Prostate gland (tissue), 2 donors: ENCODE data around the gene SNX1.

Experiments
- POLR2A ChIP-seq: fragments of 450-650 bp; IDR thresholded peaks from one replicate; pipeline ENCODE4 v1.6.1; 2016; ENCODE audit warnings: antibody characterized with exemption, mild to moderate bottlenecking
- POLR2AphosphoS5 ChIP-seq: sonication (generic); formaldehyde crosslinking; IDR thresholded peaks from one replicate; pipeline ENCODE4 v1.6.1; 2017; ENCODE audit warnings: antibody characterized with exemption
- TF ChIP-seq, protein P1 (sequence below), 4 experiments: fragments of 200-600 bp in 2 of 4; fragments of 450-650 bp in 2 of 4; sonication (generic) in 2 of 4; IDR thresholded peaks; 1 replicate in 3 of 4; 2 replicates in 1 of 4; pipeline ENCODE4 v1.5.1; 2016 to 2019; ENCODE audit warnings: antibody characterized with exemption in 4 of 4, mild to moderate bottlenecking in 2 of 4, moderate library complexity in 2 of 4

DNA sequence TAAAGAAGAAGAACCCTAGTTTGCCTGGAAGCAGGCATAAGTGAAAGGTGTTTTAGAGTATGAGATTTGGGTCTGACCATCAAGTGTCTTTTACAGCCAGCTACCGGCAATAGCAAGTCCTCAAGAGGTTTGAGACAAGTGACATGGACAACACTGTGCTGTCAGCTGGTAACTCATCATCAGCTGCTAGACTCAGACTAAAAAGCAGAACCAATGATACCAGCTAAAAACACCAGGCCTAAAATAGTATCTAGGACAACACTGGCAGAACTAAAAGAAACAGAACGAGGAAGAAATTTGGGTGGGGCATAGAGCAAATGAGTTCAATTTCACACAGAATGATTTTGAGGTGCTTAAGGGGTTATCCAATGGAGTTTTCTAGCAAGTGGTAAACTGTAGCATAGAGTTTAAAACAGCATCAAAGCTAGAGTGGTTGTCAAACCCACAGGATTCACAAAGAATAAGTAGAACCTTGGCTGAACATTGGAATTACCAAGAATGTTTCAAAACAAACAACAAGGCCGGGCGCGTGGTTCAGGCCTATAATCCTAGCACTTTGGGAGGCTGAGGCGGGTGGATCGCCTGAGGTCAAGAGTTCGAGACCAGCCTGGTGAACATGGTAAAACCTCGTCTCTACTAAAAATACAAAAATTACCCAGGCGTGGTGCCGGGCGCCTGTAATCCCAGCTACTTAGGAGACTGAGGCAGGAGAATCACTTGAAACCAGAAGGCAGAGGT is 6.1 kb upstream of the SNX1 start:
- TF ChIP-seq, protein P1, sequence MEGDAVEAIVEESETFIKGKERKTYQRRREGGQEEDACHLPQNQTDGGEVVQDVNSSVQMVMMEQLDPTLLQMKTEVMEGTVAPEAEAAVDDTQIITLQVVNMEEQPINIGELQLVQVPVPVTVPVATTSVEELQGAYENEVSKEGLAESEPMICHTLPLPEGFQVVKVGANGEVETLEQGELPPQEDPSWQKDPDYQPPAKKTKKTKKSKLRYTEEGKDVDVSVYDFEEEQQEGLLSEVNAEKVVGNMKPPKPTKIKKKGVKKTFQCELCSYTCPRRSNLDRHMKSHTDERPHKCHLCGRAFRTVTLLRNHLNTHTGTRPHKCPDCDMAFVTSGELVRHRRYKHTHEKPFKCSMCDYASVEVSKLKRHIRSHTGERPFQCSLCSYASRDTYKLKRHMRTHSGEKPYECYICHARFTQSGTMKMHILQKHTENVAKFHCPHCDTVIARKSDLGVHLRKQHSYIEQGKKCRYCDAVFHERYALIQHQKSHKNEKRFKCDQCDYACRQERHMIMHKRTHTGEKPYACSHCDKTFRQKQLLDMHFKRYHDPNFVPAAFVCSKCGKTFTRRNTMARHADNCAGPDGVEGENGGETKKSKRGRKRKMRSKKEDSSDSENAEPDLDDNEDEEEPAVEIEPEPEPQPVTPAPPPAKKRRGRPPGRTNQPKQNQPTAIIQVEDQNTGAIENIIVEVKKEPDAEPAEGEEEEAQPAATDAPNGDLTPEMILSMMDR (IDR thresholded peaks at IDR 0.05) = no peak
- no peak for TF ChIP-seq POLR2A
- TF ChIP-seq POLR2AphosphoS5 = no peak
